HEK293T (cell line): ENCODE results near the gene SFXN3.

Experiments
- BHLHE40 ChIP-seq: fragments of 450-650 bp; IDR thresholded peaks from 2 replicates; pipeline ENCODE4 v1.6.1; 2016; ENCODE audit warnings: mild to moderate bottlenecking, moderate library complexity, borderline replicate concordance
- FOXA1 ChIP-seq: fragments of 450-650 bp; IDR thresholded peaks from 2 replicates; pipeline ENCODE4 v1.6.1; 2016; ENCODE audit warnings: mild to moderate bottlenecking
- L3MBTL2 ChIP-seq: fragments of 450-650 bp; conservative IDR thresholded peaks from 2 replicates; pipeline ENCODE4 v1.6.1; 2016; ENCODE audit warnings: mild to moderate bottlenecking
- TARDBP ChIP-seq: fragments of 450-650 bp; IDR thresholded peaks from 2 replicates; pipeline ENCODE4 v1.6.1; 2016

- TF ChIP-seq L3MBTL2 (no peak), FOXA1 (no peak), BHLHE40 (no peak), TARDBP (no peak)
These were observed 45.7 kb upstream of the SFXN3 start for GRCh38 chr10:100985336-100985735.
